MCF 10A (cell line): ENCODE measurements around the gene PON3. TPM values are rescaled to one million over a fixed set of nuclear protein-coding genes. Genes with fewer than 3 reads are reported as not detected.

Experiments
- BruUV-seq: library from RNA; stranded (reverse); fragments of 400-500 nt; replicated peaks from 2 replicates; lab custom pipeline; 2021; lab: Mats Ljungman, UMichigan
- CTCF ChIA-PET: fragments of 300-600 bp; sonication (Branson Sonifier 250); formaldehyde crosslinking; extraction: SDS; loops from one replicate; lab custom pipeline; 2021; ENCODE audit warnings: antibody characterized with exemption, inconsistent platforms; lab: Yijun Ruan, JAX
- POLR2A ChIA-PET: fragments of 300-600, 350-650 bp; sonication (Branson Sonifier 250); formaldehyde crosslinking; extraction: SDS; loops from one replicate; lab custom pipeline; 2020; ENCODE audit warnings: antibody characterized with exemption, inconsistent platforms; lab: Yijun Ruan, JAX
- DNase-seq: peaks from one replicate; pipeline ENCODE4 v3.0.0-alpha.2; 2018; ENCODE audit not compliant: unreplicated experiment
- H3K27ac Mint-ChIP-seq: one replicate; pipeline ENCODE4 v1.8.0; 2022; ENCODE audit warnings: mild to moderate bottlenecking, low read depth, mixed read lengths; ENCODE audit not compliant: unreplicated experiment
- H3K27me3 Mint-ChIP-seq: one replicate; pipeline ENCODE4 v1.8.0; 2022; ENCODE audit warnings: mixed read lengths; ENCODE audit not compliant: insufficient read depth, unreplicated experiment
- H3K36me3 Mint-ChIP-seq: one replicate; pipeline ENCODE4 v1.8.0; 2022; ENCODE audit warnings: mild to moderate bottlenecking, moderate library complexity, mixed read lengths; ENCODE audit not compliant: insufficient read depth, unreplicated experiment
- H3K4me1 Mint-ChIP-seq: one replicate; pipeline ENCODE4 v1.8.0; 2022; ENCODE audit warnings: mixed read lengths; ENCODE audit not compliant: insufficient read depth, unreplicated experiment
- H3K4me3 Mint-ChIP-seq: one replicate; pipeline ENCODE4 v1.8.0; 2022; ENCODE audit warnings: mild to moderate bottlenecking, moderate library complexity, mixed read lengths; ENCODE audit not compliant: unreplicated experiment
- H3K9me3 Mint-ChIP-seq: one replicate; pipeline ENCODE4 v1.8.0; 2022; ENCODE audit warnings: mixed read lengths; ENCODE audit not compliant: unreplicated experiment
- intact Hi-C: fragments of 100-400 bp; cut with micrococcal nuclease; formaldehyde crosslinking; loops from 2 replicates; pipeline ENCODE4 v1.14.1; 2022
- total RNA-seq: library from RNA; stranded (reverse); gene quantifications from 2 replicates; pipeline ENCODE4 v1.2.3, GENCODE V29; 2022
- TF ChIP-seq, protein P1 (sequence below): fragments of 200-600 bp; IDR thresholded peaks from one replicate; pipeline ENCODE4 v1.8.0; 2022; ENCODE audit warnings: antibody characterized with exemption, mild to moderate bottlenecking; ENCODE audit not compliant: unreplicated experiment

PON3 gene
- total RNA-seq, 1 experiment from 2014 or later = not detected

DNA sequence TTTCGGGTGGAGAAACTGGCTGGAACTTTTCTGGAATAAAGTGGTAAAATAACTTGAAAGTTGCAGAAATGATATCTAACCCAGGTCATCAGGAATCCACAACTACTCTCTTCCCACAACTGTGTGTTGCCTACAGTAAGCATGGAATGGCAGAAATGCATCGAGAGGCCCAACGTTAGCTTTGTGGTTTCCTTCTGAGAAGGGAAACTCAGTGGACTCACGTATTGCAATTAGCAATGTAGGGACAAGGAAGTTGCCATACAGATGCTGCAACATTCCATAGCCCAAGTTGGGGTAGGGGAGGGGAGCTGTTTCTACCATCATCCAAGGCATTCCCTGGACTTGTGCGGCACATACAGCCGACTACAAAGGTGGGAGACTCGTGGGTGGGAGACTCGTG, 73.8 kb downstream of the PON3 start:
- peaks cover 18% of the 10 kb centered on the region for H3K27me3 Mint-ChIP-seq
- H3K4me3 Mint-ChIP-seq = no peak overlapping the region
- ChIA-PET CTCF (interaction anchor here (0.7 to 1.5 kb wide), 3 partner anchors 36 to 983 kb away, joined by 3 to 4 read pairs (median 3); no protein-coding TSS in a partner anchor), POLR2A (no interaction called here)
- no peak overlapping the region for H3K27ac Mint-ChIP-seq
- H3K9me3 Mint-ChIP-seq = peaks cover 9% of the 10 kb centered on the region
- no peaks in the 10 kb centered on the region for H3K4me1 Mint-ChIP-seq
- DNase-seq = no peak
- intact Hi-C loops = no loop called here
- no TSS peak for BruUV-seq
- H3K36me3 Mint-ChIP-seq = no peaks in the 10 kb centered on the region
- TF ChIP-seq, protein P1, sequence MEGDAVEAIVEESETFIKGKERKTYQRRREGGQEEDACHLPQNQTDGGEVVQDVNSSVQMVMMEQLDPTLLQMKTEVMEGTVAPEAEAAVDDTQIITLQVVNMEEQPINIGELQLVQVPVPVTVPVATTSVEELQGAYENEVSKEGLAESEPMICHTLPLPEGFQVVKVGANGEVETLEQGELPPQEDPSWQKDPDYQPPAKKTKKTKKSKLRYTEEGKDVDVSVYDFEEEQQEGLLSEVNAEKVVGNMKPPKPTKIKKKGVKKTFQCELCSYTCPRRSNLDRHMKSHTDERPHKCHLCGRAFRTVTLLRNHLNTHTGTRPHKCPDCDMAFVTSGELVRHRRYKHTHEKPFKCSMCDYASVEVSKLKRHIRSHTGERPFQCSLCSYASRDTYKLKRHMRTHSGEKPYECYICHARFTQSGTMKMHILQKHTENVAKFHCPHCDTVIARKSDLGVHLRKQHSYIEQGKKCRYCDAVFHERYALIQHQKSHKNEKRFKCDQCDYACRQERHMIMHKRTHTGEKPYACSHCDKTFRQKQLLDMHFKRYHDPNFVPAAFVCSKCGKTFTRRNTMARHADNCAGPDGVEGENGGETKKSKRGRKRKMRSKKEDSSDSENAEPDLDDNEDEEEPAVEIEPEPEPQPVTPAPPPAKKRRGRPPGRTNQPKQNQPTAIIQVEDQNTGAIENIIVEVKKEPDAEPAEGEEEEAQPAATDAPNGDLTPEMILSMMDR = no peak

- CTCF ChIA-PET = interaction anchor here (0.7 to 0.9 kb wide), 2 partner anchors 872 to 983 kb away, joined by 3 read pairs; no protein-coding TSS in a partner anchor
- Mint-ChIP-seq H3K36me3 (no peaks in the 10 kb centered on the region), H3K4me3 (no peak overlapping the region), H3K27ac (no peak overlapping the region), H3K27me3 (peaks cover 18% of the 10 kb centered on the region), H3K4me1 (no peaks in the 10 kb centered on the region), H3K9me3 (peaks cover 9% of the 10 kb centered on the region)
- BruUV-seq = no TSS peak
- intact Hi-C loops = no loop called here
- TF ChIP-seq, protein P1 = no peak
- POLR2A ChIA-PET = interaction anchor here (0.6 kb wide), 1 partner anchor 21 kb away, joined by 3 read pairs; no protein-coding TSS in a partner anchor
- no peak for DNase-seq
These were observed 74.5 kb downstream of the PON3 start for GRCh38 chr7:95321720-95322119.

GRCh38 chr7:95320651-95321050, 75.5 kb downstream of the PON3 start:
- POLR2A ChIA-PET = no interaction called here
- no peaks in the 10 kb centered on the region for H3K36me3 Mint-ChIP-seq
- H3K9me3 Mint-ChIP-seq = peaks cover under 1% of the 10 kb centered on the region
- DNase-seq = no peak
- BruUV-seq = no TSS peak
- TF ChIP-seq, protein P1 = no peak
- H3K27ac Mint-ChIP-seq = no peak overlapping the region
- intact Hi-C loops = no loop called here
- H3K27me3 Mint-ChIP-seq = peaks cover 14% of the 10 kb centered on the region
- no peaks in the 10 kb centered on the region for H3K4me1 Mint-ChIP-seq
- no peak overlapping the region for H3K4me3 Mint-ChIP-seq
- CTCF ChIA-PET = no interaction called here

- no peaks in the 10 kb centered on the region for H3K9me3 Mint-ChIP-seq
- intact Hi-C loops = no loop called here
- ChIA-PET CTCF (no interaction called here), POLR2A (no interaction called here)
- BruUV-seq = no TSS peak
- no peak overlapping the region for H3K27ac Mint-ChIP-seq
- no peak for DNase-seq
- H3K4me1 Mint-ChIP-seq = no peaks in the 10 kb centered on the region
- H3K27me3 Mint-ChIP-seq = peaks cover 14% of the 10 kb centered on the region
- no peak overlapping the region for H3K4me3 Mint-ChIP-seq
- TF ChIP-seq, protein P1 = no peak
- no peaks in the 10 kb centered on the region for H3K36me3 Mint-ChIP-seq
These were observed 76.6 kb downstream of the PON3 start for GRCh38 chr7:95319570-95319969.
